ENCODE data around the gene CDH11. TPM values are rescaled to one million over a fixed set of nuclear protein-coding genes. Genes with fewer than 3 reads are reported as not detected.
A peak's percentile ranks its signal among the peaks of the same experiment; 100 is the strongest.

CDH11 gene
- total and polyA plus RNA-seq, 2 experiments from 2014 or later, result 3.5 to 19.6 TPM

DNA sequence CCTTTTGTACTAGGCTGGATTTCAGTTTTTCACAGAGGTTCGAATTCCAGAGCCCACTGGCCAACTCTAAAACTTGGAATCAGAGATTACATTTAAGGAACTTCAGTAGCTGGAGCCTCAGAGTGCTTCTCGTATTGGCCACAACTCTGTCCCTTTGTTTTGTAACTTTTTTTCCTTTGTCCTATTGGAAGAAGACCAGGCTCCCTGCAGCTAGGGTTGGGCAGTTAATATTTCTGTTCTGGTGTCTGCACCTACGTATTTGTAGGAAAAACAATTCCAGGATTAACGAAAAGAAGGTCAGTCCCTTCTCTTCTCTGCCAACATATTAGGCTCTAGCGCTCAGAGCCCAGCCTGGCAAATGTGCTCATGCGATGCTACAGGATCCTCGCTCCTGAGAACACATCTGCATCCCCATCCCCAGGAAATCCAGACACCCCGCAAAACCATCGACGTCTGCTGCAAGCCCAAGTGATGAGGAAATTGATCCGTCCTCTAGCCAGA, 1.9 kb downstream of the CDH11 start (continued):
- TF ChIP-seq, protein P1, sequence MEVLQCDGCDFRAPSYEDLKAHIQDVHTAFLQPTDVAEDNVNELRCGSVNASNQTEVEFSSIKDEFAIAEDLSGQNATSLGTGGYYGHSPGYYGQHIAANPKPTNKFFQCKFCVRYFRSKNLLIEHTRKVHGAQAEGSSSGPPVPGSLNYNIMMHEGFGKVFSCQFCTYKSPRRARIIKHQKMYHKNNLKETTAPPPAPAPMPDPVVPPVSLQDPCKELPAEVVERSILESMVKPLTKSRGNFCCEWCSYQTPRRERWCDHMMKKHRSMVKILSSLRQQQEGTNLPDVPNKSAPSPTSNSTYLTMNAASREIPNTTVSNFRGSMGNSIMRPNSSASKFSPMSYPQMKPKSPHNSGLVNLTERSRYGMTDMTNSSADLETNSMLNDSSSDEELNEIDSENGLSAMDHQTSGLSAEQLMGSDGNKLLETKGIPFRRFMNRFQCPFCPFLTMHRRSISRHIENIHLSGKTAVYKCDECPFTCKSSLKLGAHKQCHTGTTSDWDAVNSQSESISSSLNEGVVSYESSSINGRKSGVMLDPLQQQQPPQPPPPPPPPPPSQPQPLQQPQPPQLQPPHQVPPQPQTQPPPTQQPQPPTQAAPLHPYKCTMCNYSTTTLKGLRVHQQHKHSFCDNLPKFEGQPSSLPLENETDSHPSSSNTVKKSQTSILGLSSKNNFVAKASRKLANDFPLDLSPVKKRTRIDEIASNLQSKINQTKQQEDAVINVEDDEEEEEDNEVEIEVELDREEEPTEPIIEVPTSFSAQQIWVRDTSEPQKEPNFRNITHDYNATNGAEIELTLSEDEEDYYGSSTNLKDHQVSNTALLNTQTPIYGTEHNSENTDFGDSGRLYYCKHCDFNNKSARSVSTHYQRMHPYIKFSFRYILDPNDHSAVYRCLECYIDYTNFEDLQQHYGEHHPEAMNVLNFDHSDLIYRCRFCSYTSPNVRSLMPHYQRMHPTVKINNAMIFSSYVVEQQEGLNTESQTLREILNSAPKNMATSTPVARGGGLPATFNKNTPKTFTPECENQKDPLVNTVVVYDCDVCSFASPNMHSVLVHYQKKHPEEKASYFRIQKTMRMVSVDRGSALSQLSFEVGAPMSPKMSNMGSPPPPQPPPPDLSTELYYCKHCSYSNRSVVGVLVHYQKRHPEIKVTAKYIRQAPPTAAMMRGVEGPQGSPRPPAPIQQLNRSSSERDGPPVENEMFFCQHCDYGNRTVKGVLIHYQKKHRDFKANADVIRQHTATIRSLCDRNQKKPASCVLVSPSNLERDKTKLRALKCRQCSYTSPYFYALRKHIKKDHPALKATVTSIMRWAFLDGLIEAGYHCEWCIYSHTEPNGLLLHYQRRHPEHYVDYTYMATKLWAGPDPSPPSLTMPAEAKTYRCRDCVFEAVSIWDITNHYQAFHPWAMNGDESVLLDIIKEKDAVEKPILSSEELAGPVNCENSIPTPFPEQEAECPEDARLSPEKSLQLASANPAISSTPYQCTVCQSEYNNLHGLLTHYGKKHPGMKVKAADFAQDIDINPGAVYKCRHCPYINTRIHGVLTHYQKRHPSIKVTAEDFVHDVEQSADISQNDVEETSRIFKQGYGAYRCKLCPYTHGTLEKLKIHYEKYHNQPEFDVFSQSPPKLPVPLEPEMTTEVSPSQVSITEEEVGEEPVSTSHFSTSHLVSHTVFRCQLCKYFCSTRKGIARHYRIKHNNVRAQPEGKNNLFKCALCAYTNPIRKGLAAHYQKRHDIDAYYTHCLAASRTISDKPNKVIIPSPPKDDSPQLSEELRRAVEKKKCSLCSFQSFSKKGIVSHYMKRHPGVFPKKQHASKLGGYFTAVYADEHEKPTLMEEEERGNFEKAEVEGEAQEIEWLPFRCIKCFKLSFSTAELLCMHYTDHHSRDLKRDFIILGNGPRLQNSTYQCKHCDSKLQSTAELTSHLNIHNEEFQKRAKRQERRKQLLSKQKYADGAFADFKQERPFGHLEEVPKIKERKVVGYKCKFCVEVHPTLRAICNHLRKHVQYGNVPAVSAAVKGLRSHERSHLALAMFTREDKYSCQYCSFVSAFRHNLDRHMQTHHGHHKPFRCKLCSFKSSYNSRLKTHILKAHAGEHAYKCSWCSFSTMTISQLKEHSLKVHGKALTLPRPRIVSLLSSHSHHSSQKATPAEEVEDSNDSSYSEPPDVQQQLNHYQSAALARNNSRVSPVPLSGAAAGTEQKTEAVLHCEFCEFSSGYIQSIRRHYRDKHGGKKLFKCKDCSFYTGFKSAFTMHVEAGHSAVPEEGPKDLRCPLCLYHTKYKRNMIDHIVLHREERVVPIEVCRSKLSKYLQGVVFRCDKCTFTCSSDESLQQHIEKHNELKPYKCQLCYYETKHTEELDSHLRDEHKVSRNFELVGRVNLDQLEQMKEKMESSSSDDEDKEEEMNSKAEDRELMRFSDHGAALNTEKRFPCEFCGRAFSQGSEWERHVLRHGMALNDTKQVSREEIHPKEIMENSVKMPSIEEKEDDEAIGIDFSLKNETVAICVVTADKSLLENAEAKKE (CRISPR knock-in tag; IDR thresholded peaks at IDR 0.05), result no peak
- no peak for TF ChIP-seq EZH2 (IDR thresholded peaks at IDR 0.05; ENCODE audit: low read depth, unreplicated experiment)
- TF ChIP-seq POLR2AphosphoS5 (IDR thresholded peaks at IDR 0.05; ENCODE audit: low read depth), result no peak
- TF ChIP-seq STAT1 (IDR thresholded peaks at IDR 0.05; ENCODE audit: unreplicated experiment), result no peak
- no peak for TF ChIP-seq EZH2phosphoT487 (IDR thresholded peaks at IDR 0.05; ENCODE audit: unreplicated experiment)
- TF ChIP-seq NANOG (IDR thresholded peaks at IDR 0.05; ENCODE audit: borderline replicate concordance), result no peak
- no peak for TF ChIP-seq CREB1 (CRISPR knock-in tag; IDR thresholded peaks at IDR 0.05; ENCODE audit: low read depth)

DNA sequence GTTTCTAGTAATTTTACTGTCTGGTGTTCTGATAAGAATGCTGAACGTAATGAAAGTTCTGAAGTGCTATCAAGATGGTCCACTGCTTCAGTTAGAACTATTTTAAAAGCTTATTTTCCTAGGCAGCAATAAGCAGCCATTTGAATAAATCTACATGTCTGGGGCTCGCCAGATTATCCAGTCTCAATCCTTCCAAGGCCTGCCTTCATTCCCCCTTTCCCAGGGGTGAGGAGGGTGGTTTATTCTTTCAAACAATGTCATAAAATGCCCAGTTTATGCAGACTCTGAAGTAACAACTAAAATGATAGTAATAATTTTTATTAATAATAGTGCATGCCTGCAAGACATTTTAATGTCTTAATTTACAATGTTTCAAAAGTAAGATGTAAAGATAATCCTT, 2.4 kb downstream of the CDH11 start:
- H3K4me1 Mint-ChIP-seq, result peaks cover 37% of the 10 kb centered on the region
- H3K79me2 ChIP-seq (replicated peaks; ENCODE audit: insufficient read depth), result 0 out of 2 replicates have a peak, but pooled peaks cover 6% of the 10 kb centered on the region
- DNase-seq (ENCODE audit: low spot score), result no peak
- no peak for TF ChIP-seq EZH2 (IDR thresholded peaks at IDR 0.05; ENCODE audit: low read depth, unreplicated experiment)
- no peak for TF ChIP-seq NANOG (IDR thresholded peaks at IDR 0.05; ENCODE audit: borderline replicate concordance)
- TF ChIP-seq, protein P2, sequence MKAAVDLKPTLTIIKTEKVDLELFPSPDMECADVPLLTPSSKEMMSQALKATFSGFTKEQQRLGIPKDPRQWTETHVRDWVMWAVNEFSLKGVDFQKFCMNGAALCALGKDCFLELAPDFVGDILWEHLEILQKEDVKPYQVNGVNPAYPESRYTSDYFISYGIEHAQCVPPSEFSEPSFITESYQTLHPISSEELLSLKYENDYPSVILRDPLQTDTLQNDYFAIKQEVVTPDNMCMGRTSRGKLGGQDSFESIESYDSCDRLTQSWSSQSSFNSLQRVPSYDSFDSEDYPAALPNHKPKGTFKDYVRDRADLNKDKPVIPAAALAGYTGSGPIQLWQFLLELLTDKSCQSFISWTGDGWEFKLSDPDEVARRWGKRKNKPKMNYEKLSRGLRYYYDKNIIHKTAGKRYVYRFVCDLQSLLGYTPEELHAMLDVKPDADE (IDR thresholded peaks at IDR 0.05), result no peak
- TF ChIP-seq, protein P1 (CRISPR knock-in tag; IDR thresholded peaks at IDR 0.05), result no peak

More for the DNA sequence above, 2.4 kb downstream of the CDH11 start:
- Mint-ChIP-seq H3K4me3 (no peak overlapping the region), H3K9me3 (no peaks in the 10 kb centered on the region), H3K36me3 (ENCODE audit: low read depth) (no peaks in the 10 kb centered on the region), H3K27me3 (ENCODE audit: insufficient read depth, low read depth, poor library complexity) (peaks cover 41% of the 10 kb centered on the region), H3K27ac (no peak overlapping the region)
- Histone ChIP-seq H3K9me2 (ENCODE audit: insufficient read depth) (no peaks in the 10 kb centered on the region), H3K4me3 (peak overlapping the region; percentile 87; the same call in 1 of the 2 replicates), H3K4me1 (ENCODE audit: insufficient read depth) (peaks cover 34% of the 10 kb centered on the region), H2AFZ (no peak overlapping the region), H3K27ac (ENCODE audit: low read depth) (no peak overlapping the region), H3K4me2 (peak overlapping the region; percentile 92), H3K27me3 (ENCODE audit: insufficient read depth) (peaks cover 53% of the 10 kb centered on the region), H3F3A (replicated peaks; ENCODE audit: low read depth) (no peaks in the 10 kb centered on the region), H3K36me3 (ENCODE audit: insufficient read depth) (no peaks in the 10 kb centered on the region), H4K20me1 (replicated peaks; ENCODE audit: insufficient read depth) (no peaks in the 10 kb centered on the region)
- no peak for ATAC-seq
